H1 (cell line): ENCODE measurements around the gene CTNNA3. TPM values are rescaled to one million over a fixed set of nuclear protein-coding genes. Genes with fewer than 3 reads are reported as not detected.

ENCODE experiments used
- CTCF ChIA-PET: fragments of 300-600 bp; sonication (Branson Sonifier 250); formaldehyde crosslinking; loops from one replicate; lab custom pipeline; 2021; ENCODE audit not compliant: partially characterized antibody; lab: Charles Lee
- POLR2A ChIA-PET: fragments of 300-600 bp; sonication (Branson Sonifier 250); formaldehyde crosslinking; loops from one replicate; lab custom pipeline; 2021; ENCODE audit warnings: inconsistent platforms; ENCODE audit not compliant: partially characterized antibody; lab: Charles Lee
- DNase-seq, 2 experiments: peaks; one replicate each; pipeline versions ENCODE4 v3.0.0 to v3.0.0-alpha.2; 2010 to 2022; ENCODE audit warnings: low spot score in 2 of 2, low read depth in 1 of 2, mixed read lengths in 1 of 2
- FAIRE-seq: peaks from 2 replicates; lab custom pipeline; 2011; peaks lifted over from hg19 to GRCh38; lab: Jason Lieb, UNC
- H2AFZ ChIP-seq: 2 replicates; pipeline ENCODE4 v1.8.1; 2012; ENCODE audit warnings: low read length, inconsistent platforms
- H2AK5ac ChIP-seq: 2 replicates; pipeline ENCODE4 v1.6.1; 2013; ENCODE audit warnings: low read depth, low read length
- H2BK120ac ChIP-seq: replicated peaks from 2 replicates; pipeline ENCODE3; 2013; ENCODE audit warnings: low read depth, low read length, inconsistent platforms
- H2BK12ac ChIP-seq: 2 replicates; pipeline ENCODE4 v1.6.1; 2013; ENCODE audit warnings: low read depth, low read length
- H2BK15ac ChIP-seq: 2 replicates; pipeline ENCODE4 v1.6.1; 2013; ENCODE audit warnings: low read length
- H2BK20ac ChIP-seq: 2 replicates; pipeline ENCODE4 v1.6.1; 2013; ENCODE audit warnings: low read length
- H2BK5ac ChIP-seq: 2 replicates; pipeline ENCODE4 v1.6.1; 2013; ENCODE audit warnings: low read depth, low read length
- H3K14ac ChIP-seq: 2 replicates; pipeline ENCODE4 v1.6.1; 2013; ENCODE audit warnings: inconsistent platforms; ENCODE audit not compliant: insufficient read length
- H3K18ac ChIP-seq: 2 replicates; pipeline ENCODE4 v1.6.1; 2013; ENCODE audit warnings: low read length; ENCODE audit errors: extremely low read depth
- H3K23ac ChIP-seq: 2 replicates; pipeline ENCODE4 v1.6.1; 2013; ENCODE audit warnings: inconsistent platforms; ENCODE audit not compliant: insufficient read length
- H3K23me2 ChIP-seq: 2 replicates; pipeline ENCODE4 v1.6.1; 2013; ENCODE audit warnings: low read depth, low read length
- H3K27ac ChIP-seq: 2 replicates; pipeline ENCODE4 v1.6.1; 2011; ENCODE audit warnings: low read depth, low read length, inconsistent platforms
- H3K27me3 ChIP-seq, 4 experiments: replicated peaks in 1 of 4; 1 replicate in 1 of 4; 2 replicates in 3 of 4; pipeline versions ENCODE4 v1.6.1 to v1.8.1; 2011 to 2013; ENCODE audit warnings: low read length in 3 of 4, mild to moderate bottlenecking in 3 of 4, inconsistent platforms in 2 of 4, mixed read lengths in 2 of 4, moderate library complexity in 1 of 4; ENCODE audit not compliant: control insufficient read depth in 3 of 4, insufficient read depth in 3 of 4; ENCODE audit errors: extremely low read depth in 1 of 4
- H3K36me3 ChIP-seq, 4 experiments: 2 replicates each; pipeline versions ENCODE4 v1.6.1 to v1.8.1; 2011 to 2013; ENCODE audit warnings: mild to moderate bottlenecking in 4 of 4, low read length in 3 of 4, moderate library complexity in 2 of 4, control low read depth in 1 of 4, inconsistent platforms in 1 of 4; ENCODE audit not compliant: insufficient read depth in 4 of 4, control insufficient read depth in 2 of 4
- H3K4ac ChIP-seq: replicated peaks from 2 replicates; pipeline ENCODE3; 2013; ENCODE audit warnings: low read length, low read depth, mixed read lengths, inconsistent platforms; ENCODE audit not compliant: insufficient read length
- H3K4me1 ChIP-seq, 4 experiments: replicated peaks in 1 of 4; 1 replicate in 1 of 4; 2 replicates in 3 of 4; pipeline versions ENCODE4 v1.6.1 to v1.8.1; 2011 to 2013; ENCODE audit warnings: low read length in 3 of 4, inconsistent platforms in 2 of 4, mixed read lengths in 1 of 4; ENCODE audit not compliant: insufficient read depth in 4 of 4, control insufficient read depth in 3 of 4
- H3K4me2 ChIP-seq, 2 experiments: 2 replicates each; pipeline versions ENCODE4 v1.6.1 to v1.8.1; 2011 to 2013; ENCODE audit warnings: low read depth in 2 of 2, low read length in 2 of 2, control low read depth in 1 of 2, inconsistent platforms in 1 of 2, mild to moderate bottlenecking in 1 of 2; ENCODE audit not compliant: insufficient read depth in 1 of 2
- H3K4me3 ChIP-seq, 4 experiments: fragments of 200-600, 300-600 bp in 1 of 4; sonication (generic), shearing (Covaris generic), sonication (Bioruptor Twin) in 1 of 4; 2 replicates each; pipeline versions ENCODE4 v1.5.1 to v1.8.1; 2011 to 2016; ENCODE audit warnings: low read length in 4 of 4, low read depth in 3 of 4, control low read depth in 2 of 4, inconsistent platforms in 2 of 4, mild to moderate bottlenecking in 2 of 4, mixed read lengths in 1 of 4, moderate library complexity in 1 of 4; ENCODE audit not compliant: insufficient read depth in 2 of 4; ENCODE audit errors: extremely low read depth in 1 of 4
- H3K56ac ChIP-seq: replicated peaks from 2 replicates; pipeline ENCODE3; 2013; ENCODE audit warnings: low read depth, mild to moderate bottlenecking, mixed read lengths, low read length, inconsistent platforms; ENCODE audit not compliant: insufficient read length
- H3K79me1 ChIP-seq: 2 replicates; pipeline ENCODE4 v1.6.1; 2013; ENCODE audit warnings: low read depth, low read length, control low read depth
- H3K79me2 ChIP-seq, 2 experiments: 2 replicates each; pipeline versions ENCODE4 v1.6.1 to v1.8.1; 2012 to 2013; ENCODE audit warnings: low read length in 2 of 2, mild to moderate bottlenecking in 2 of 2, inconsistent platforms in 1 of 2; ENCODE audit not compliant: insufficient read depth in 2 of 2, control insufficient read depth in 1 of 2
- H3K9ac ChIP-seq, 4 experiments: replicated peaks in 1 of 4; 1 replicate in 1 of 4; 2 replicates in 3 of 4; pipeline versions ENCODE4 v1.6.1 to v1.8.1; 2011 to 2013; ENCODE audit warnings: low read depth in 3 of 4, low read length in 3 of 4, control low read depth in 2 of 4, mild to moderate bottlenecking in 2 of 4, moderate library complexity in 2 of 4, inconsistent platforms in 1 of 4; ENCODE audit errors: extremely low read depth in 1 of 4
- H3K9me3 ChIP-seq, 2 experiments: 2 replicates each; pipeline versions ENCODE4 v1.6.1 to v1.8.1; 2012 to 2013; ENCODE audit warnings: mild to moderate bottlenecking in 2 of 2, moderate library complexity in 2 of 2, control low read depth in 1 of 2, inconsistent platforms in 1 of 2, low read depth in 1 of 2, low read length in 1 of 2, mixed read lengths in 1 of 2; ENCODE audit not compliant: insufficient read depth in 2 of 2
- H4K20me1 ChIP-seq, 2 experiments: replicated peaks in 1 of 2; 2 replicates each; pipeline versions ENCODE3 to v1.8.1; 2011 to 2013; ENCODE audit warnings: inconsistent platforms in 2 of 2, low read length in 2 of 2, mild to moderate bottlenecking in 1 of 2; ENCODE audit not compliant: insufficient read depth in 2 of 2, control insufficient read depth in 1 of 2
- H4K5ac ChIP-seq: 2 replicates; pipeline ENCODE4 v1.6.1; 2013; ENCODE audit warnings: low read length, low read depth, mixed read lengths, inconsistent platforms; ENCODE audit not compliant: insufficient read length
- H4K8ac ChIP-seq: 2 replicates; pipeline ENCODE4 v1.8.0; 2013; ENCODE audit warnings: mild to moderate bottlenecking, moderate library complexity, low read length, inconsistent platforms; ENCODE audit not compliant: insufficient read depth; ENCODE audit errors: extremely low read depth
- H4K91ac ChIP-seq: replicated peaks from 2 replicates; pipeline ENCODE3; 2013; ENCODE audit warnings: low read length, mixed read lengths, inconsistent platforms; ENCODE audit not compliant: insufficient read length
- CTCF ChIP-seq, 3 experiments: IDR thresholded peaks; 1 replicate in 2 of 3; 2 replicates in 1 of 3; pipeline versions ENCODE4 v1.5.1 to v1.6.1; 2011; ENCODE audit warnings: low read length in 3 of 3, mild to moderate bottlenecking in 3 of 3, inconsistent platforms in 2 of 3, low read depth in 1 of 3, moderate library complexity in 1 of 3; ENCODE audit not compliant: insufficient read depth in 1 of 3; ENCODE audit errors: control extremely low read depth in 1 of 3
- RAD21 ChIP-seq, 2 experiments: IDR thresholded peaks in 1 of 2; conservative IDR thresholded peaks in 1 of 2; 2 replicates each; pipeline ENCODE4 v1.6.1; 2011; ENCODE audit warnings: low read depth in 2 of 2, low read length in 2 of 2, improper control_type of control experiment in 1 of 2, inconsistent platforms in 1 of 2, mild to moderate bottlenecking in 1 of 2, moderate library complexity in 1 of 2
- RXRA ChIP-seq: IDR thresholded peaks from 2 replicates; pipeline ENCODE4 v1.6.1; 2011; ENCODE audit warnings: low read depth, mild to moderate bottlenecking, low read length, moderate library complexity; ENCODE audit not compliant: insufficient read depth
- YY1 ChIP-seq: IDR thresholded peaks from 2 replicates; pipeline ENCODE4 v1.6.1; 2011; ENCODE audit warnings: low read depth, mild to moderate bottlenecking, low read length
- WGBS, 2 experiments: shearing (Covaris generic) in 1 of 2; methylation state at CpG; one replicate each; pipeline versions ENCODE4 v1.1.6 to v1.1.7; 2013 to 2015; ENCODE audit warnings: low lambda C conversion rate in 2 of 2, mixed read lengths in 2 of 2, inconsistent platforms in 1 of 2, low coverage in 1 of 2, missing lambda C conversion rate in 1 of 2; ENCODE audit not compliant: insufficient replicate concordance in 2 of 2, insufficient coverage in 1 of 2, insufficient read length in 1 of 2; ENCODE audit errors: extremely low coverage in 1 of 2, missing lambda C conversion rate in 1 of 2; 5-methylcytosine and 5-hydroxymethylcytosine counted together
- polyA plus RNA-seq, 7 experiments: library from polyadenylated mRNA; depleted of rRNA in 3 of 7; stranded (reverse) in 5 of 7; unstranded in 2 of 7; fragments of >200 nt in 5 of 7; fragments of 200-250 nt in 2 of 7; gene quantifications; 1 replicate in 5 of 7; 2 replicates in 1 of 7; 4 replicates in 1 of 7; pipeline versions ENCODE4 v1.2.1 to v1.2.3, GENCODE V29; 2011 to 2013; ENCODE audit warnings: missing spikeins in 2 of 7, mixed read lengths in 2 of 7
- total RNA-seq: library from RNA; stranded (reverse); fragmentation: NEBNext Ultra II Directional; extraction: Animal tissue kit (Norgen Biotek cat#: 25700); gene quantifications from 2 replicates; pipeline ENCODE4 v1.2.1, GENCODE V29; 2021

Gene CTNNA3
- total and polyA plus RNA-seq, 2 of the 8 experiments (the other 6 are each of a cell fraction or from before 2014, with no cell fraction given) = 1.3 to 1.5 TPM

- Histone ChIP-seq H2BK5ac (no peak overlapping the region), H3K27ac (no peak overlapping the region), H2BK120ac (no peak overlapping the region), H4K91ac (no peak overlapping the region), H2BK12ac (no peak overlapping the region), H3K18ac (no peak overlapping the region), H3K4me3 (no peak overlapping the region), H3K79me2 (no peaks in the 10 kb centered on the region), H3K36me3 (no peaks in the 10 kb centered on the region), H3K79me1 (no peaks in the 10 kb centered on the region), H3K56ac (no peak overlapping the region), H2AK5ac (no peak overlapping the region), H2BK15ac (no peak overlapping the region), H3K9ac (no peak overlapping the region), H2BK20ac (no peak overlapping the region), H2AFZ (no peak overlapping the region), H3K27me3 (peaks cover 0 to 21% (median 18%) of the 10 kb centered on the region in 4 experiments; a peak in 6 of 7 replicates), H4K5ac (no peak overlapping the region), H3K4me2 (no peak overlapping the region), H3K23ac (no peak overlapping the region), H4K8ac (no peak overlapping the region)
- DNase-seq (no peak), FAIRE-seq (no peak)
- WGBS, 2 experiments = 42% methylated on average over 5 of the region's 5 CpGs; no CpG with 5 or more reads in 1 of the 2 experiments
- ChIA-PET POLR2A (no interaction called here), CTCF (interaction anchor here (0.9 to 1.5 kb wide), 6 partner anchors 15 to 711 kb away, joined by 3 to 10 read pairs (median 4); no protein-coding TSS in a partner anchor)
- TF ChIP-seq RAD21 (IDR thresholded peaks at IDR 0.05 in 1 of 2, conservative IDR thresholded peaks at IDR 0.05 in 1 of 2; ENCODE audit: low read depth in 2 of 2, low read length in 2 of 2) = peak; percentile 92 to 94
- peak in 2 of 3 experiments; percentile 51 to 66; a peak in 2 of 4 replicates for TF ChIP-seq CTCF (IDR thresholded peaks at IDR 0.05; ENCODE audit: control extremely low read depth in 1 of 3, insufficient read depth in 1 of 3, low read depth in 1 of 3, low read length in 3 of 3)
- no peak for TF ChIP-seq RXRA
- no peak for TF ChIP-seq YY1
- TF ChIP-seq, all 59 proteins: peak for 2
- H3K23me2 ChIP-seq = peaks cover 3% of the 10 kb centered on the region; the same call in 1 of the 2 replicates
- no peak overlapping the region for H3K14ac ChIP-seq
- H3K9me3 ChIP-seq = no peaks in the 10 kb centered on the region
- no peaks in the 10 kb centered on the region for H4K20me1 ChIP-seq
- no peak overlapping the region for H3K4ac ChIP-seq
- peaks cover 2 to 16% (median 11%) of the 10 kb centered on the region in 4 experiments for H3K4me1 ChIP-seq
Measured at GRCh38 chr10:66931340-66931948, 764.6 kb downstream of the CTNNA3 start.
